ENCODE measurements around the gene BNC1. TPM values are rescaled to one million over a fixed set of nuclear protein-coding genes. Genes with fewer than 3 reads are reported as not detected.

Gene BNC1
- total RNA-seq, 1 donor from 2014 or later, result 3.1 TPM

DNA sequence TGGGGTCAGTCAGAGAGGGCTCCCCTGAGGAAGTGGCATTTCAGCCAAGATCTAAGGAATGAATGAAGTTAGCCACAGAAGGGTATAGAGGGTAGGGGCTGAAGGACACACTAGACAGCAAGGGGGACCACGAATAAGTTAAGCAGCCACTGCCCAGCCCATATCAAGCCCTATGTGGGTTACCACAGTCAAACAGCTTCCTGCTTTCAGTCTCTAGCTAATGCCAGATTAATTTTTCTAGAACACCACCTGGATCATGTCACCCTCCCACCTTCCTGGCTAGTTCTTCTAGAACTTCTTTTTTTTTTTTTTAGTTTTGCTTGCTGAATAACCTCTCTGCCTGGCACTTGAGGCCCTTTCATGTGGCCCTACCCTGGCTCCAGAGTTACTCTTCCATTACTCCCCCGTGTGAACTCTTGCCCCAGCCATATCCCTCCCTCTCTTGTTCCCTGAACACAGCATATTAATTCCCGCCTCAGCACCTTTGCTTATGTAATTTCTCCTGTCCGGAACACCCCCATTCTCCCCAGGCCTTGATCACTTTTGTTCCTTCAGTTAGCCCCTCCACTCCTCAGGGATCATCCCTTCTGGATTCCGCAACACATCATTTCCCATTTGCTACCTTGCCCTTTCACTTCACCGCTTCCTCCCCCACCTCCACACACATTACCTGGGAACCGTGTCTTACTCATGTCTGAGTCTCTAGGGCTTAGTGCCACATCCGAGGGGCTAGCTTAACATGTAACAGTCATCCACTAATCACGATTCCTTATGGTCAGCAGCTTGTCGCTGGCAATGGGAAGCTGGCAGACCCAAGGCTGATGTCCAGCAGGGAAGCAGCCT, 20.6 kb upstream of the BNC1 start:
- no peaks in the 10 kb centered on the region for H3K36me3 ChIP-seq
- H3K9me3 ChIP-seq, result no peaks in the 10 kb centered on the region
- TF ChIP-seq, protein P1, sequence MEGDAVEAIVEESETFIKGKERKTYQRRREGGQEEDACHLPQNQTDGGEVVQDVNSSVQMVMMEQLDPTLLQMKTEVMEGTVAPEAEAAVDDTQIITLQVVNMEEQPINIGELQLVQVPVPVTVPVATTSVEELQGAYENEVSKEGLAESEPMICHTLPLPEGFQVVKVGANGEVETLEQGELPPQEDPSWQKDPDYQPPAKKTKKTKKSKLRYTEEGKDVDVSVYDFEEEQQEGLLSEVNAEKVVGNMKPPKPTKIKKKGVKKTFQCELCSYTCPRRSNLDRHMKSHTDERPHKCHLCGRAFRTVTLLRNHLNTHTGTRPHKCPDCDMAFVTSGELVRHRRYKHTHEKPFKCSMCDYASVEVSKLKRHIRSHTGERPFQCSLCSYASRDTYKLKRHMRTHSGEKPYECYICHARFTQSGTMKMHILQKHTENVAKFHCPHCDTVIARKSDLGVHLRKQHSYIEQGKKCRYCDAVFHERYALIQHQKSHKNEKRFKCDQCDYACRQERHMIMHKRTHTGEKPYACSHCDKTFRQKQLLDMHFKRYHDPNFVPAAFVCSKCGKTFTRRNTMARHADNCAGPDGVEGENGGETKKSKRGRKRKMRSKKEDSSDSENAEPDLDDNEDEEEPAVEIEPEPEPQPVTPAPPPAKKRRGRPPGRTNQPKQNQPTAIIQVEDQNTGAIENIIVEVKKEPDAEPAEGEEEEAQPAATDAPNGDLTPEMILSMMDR (IDR thresholded peaks at IDR 0.05), result no peak
- intact Hi-C loops (cut with DNase I), result no loop called here
- ATAC-seq (peak; percentile 24), DNase-seq (no peak)
- H3K4me3 ChIP-seq, result no peak overlapping the region
- H3K27me3 ChIP-seq, result no peaks in the 10 kb centered on the region
- no peaks in the 10 kb centered on the region for H3K4me1 ChIP-seq
- no peak overlapping the region for H3K27ac ChIP-seq

DNA sequence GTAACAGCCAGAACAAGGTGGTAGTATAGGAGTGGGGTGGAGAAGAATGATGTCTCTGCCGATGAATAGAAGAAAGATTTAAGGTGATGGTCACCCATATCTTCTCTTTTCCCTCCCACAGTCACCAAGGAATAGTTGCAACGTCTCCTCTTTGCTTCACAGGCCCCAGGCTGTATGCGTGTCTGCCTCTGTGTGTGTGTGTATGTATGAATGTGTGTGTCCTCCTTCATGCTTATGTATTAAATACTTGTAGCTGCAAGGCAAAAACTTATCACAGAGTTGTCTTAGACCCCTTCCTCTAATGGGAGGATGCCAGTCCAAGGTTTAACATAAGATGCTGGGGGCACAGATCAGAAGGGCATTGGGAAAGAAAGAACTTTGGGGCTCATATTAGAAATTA, 19.1 kb upstream of the BNC1 start:
- intact Hi-C loops (cut with DNase I), result no loop called here
- Histone ChIP-seq H3K27ac (no peak overlapping the region), H3K36me3 (no peaks in the 10 kb centered on the region), H3K9me3 (no peaks in the 10 kb centered on the region), H3K4me3 (no peak overlapping the region), H3K4me1 (no peaks in the 10 kb centered on the region), H3K27me3 (peaks cover 9% of the 10 kb centered on the region)
- no peak for ATAC-seq
- TF ChIP-seq, protein P1 (IDR thresholded peaks at IDR 0.05), result no peak
- no peak for DNase-seq

DNA sequence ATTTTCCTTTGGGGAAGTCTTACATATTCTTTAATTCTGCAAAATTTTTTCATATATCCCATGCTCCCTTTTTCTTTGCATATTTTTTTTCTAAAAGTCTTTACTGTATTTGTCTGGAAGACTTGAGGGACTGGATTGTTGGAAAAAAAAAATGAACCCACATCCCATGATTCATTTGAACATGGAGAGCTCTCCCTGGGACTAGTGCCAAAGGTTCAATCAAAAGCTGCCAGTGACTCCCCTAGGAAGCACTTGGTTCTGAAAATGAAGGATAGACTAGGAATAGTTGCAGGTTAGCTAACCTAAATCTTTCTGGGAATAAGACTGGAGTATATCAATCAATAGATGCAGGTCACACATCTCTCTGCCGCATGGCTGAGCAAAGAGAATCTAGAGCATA, 16.4 kb upstream of the BNC1 start:
- no peak overlapping the region for H3K27ac ChIP-seq
- intact Hi-C loops (cut with DNase I), result no loop called here
- no peaks in the 10 kb centered on the region for H3K36me3 ChIP-seq
- no peak overlapping the region for H3K4me3 ChIP-seq
- DNase-seq (no peak), ATAC-seq (no peak)
- H3K27me3 ChIP-seq, result peaks cover 25% of the 10 kb centered on the region
- TF ChIP-seq, protein P1 (IDR thresholded peaks at IDR 0.05), result no peak
- no peaks in the 10 kb centered on the region for H3K9me3 ChIP-seq
- no peaks in the 10 kb centered on the region for H3K4me1 ChIP-seq

DNA sequence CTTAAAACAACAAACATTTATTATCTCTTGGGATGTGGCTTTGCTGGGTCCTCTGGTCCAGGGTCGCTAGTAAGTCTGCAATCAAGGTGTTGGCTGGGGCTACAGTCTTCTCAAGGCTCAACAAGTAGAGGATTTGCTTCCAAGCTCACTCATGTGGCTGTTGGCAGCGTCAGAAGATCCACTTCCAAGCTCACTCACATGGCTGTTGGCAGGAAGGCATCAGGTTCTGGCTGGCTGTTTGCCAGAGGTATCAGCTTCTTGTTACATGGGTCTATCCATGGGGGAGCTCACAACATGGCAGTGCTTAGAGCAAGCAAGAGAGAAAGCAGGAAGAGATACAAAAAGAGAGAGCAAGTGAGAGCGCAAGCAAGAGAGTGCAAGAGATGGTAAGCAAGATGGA, 15.0 kb upstream of the BNC1 start:
- no peak overlapping the region for H3K27ac ChIP-seq
- no peaks in the 10 kb centered on the region for H3K9me3 ChIP-seq
- intact Hi-C loops (cut with DNase I), result no loop called here
- no peak for ATAC-seq
- H3K27me3 ChIP-seq, result peaks cover 29% of the 10 kb centered on the region
- TF ChIP-seq, protein P1 (IDR thresholded peaks at IDR 0.05), result no peak
- H3K4me3 ChIP-seq, result no peak overlapping the region
- DNase-seq, result no peak
- H3K4me1 ChIP-seq, result no peaks in the 10 kb centered on the region
- no peaks in the 10 kb centered on the region for H3K36me3 ChIP-seq

DNA sequence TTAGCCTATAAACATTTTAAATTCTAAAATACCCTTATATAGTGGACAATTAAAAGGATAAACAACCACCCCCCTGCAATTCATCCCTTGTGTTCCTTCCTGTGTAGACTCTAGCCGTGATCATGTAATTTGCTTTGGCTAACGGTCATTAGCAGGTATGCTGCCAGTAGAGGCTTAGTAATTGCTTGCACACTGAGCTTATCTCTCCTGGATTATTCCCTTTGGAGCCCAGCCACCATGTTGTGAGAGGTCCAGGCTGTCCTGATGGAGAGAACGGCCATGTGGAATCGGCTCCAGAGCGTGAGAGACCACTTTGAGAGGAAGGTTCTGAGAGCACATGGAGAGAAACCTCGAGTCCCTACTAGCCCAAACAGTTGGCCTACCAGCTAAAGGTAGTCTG, 11.0 kb upstream of the BNC1 start:
- no peaks in the 10 kb centered on the region for H3K9me3 ChIP-seq
- peaks cover 39% of the 10 kb centered on the region for H3K27me3 ChIP-seq
- no peak for DNase-seq
- intact Hi-C loops (cut with DNase I), result no loop called here
- H3K36me3 ChIP-seq, result no peaks in the 10 kb centered on the region
- H3K4me3 ChIP-seq, result no peak overlapping the region
- no peak overlapping the region for H3K27ac ChIP-seq
- ATAC-seq, result no peak
- no peaks in the 10 kb centered on the region for H3K4me1 ChIP-seq
- TF ChIP-seq, protein P1 (IDR thresholded peaks at IDR 0.05), result no peak
